ENCODE data around the gene SLIT3. TPM values are rescaled to one million over a fixed set of nuclear protein-coding genes. Genes with fewer than 3 reads are reported as not detected.

Gene SLIT3
- total RNA-seq, 1 experiment from 2014 or later = 0.92 TPM

DNA sequence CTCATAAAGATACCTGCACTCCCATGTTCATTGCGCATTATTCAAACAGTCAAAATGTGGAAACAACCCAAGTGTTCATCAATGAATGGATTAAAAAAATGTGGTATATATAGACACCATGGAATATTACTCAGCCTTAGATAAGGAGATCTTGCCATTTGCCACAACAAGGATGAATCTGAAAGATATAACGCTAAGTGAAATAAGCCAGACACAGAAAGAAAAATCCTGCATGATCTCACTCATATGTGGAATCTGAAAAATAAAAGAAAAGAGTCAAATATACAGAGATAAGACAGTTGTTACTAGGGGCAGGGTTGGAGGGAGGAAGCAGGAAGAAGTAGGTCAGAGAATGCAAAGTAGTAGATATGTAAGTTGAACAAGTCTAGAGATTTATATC, 17.6 kb upstream of the SLIT3 start:
- H2BK12ac ChIP-seq (ENCODE audit: insufficient read length, low read depth, low read length) = no peak overlapping the region
- no peak overlapping the region for H2AFZ ChIP-seq (ENCODE audit: low read length)
- H3K14ac ChIP-seq (ENCODE audit: insufficient read depth, low read length) = no peak overlapping the region
- H4K8ac ChIP-seq (replicated peaks; ENCODE audit: insufficient read length, low read depth, low read length) = no peak overlapping the region
- H3K4me3 Mint-ChIP-seq = no peak overlapping the region
- H2BK120ac ChIP-seq (ENCODE audit: low read depth, low read length, poor library complexity, severe bottlenecking) = no peak overlapping the region
- DNase-seq = no peak
- no peaks in the 10 kb centered on the region for H3K79me1 ChIP-seq (ENCODE audit: insufficient read depth, low read depth, low read length, poor library complexity, severe bottlenecking)
- H2BK15ac ChIP-seq (ENCODE audit: low read depth, low read length) = no peak overlapping the region
- H3K18ac ChIP-seq (ENCODE audit: insufficient read length, low read depth, low read length) = no peak overlapping the region
- H3T11ph ChIP-seq (ENCODE audit: low read length) = no peak overlapping the region
- H2BK5ac ChIP-seq (ENCODE audit: insufficient read length, low read length) = no peak overlapping the region
- H3K36me3 Mint-ChIP-seq (ENCODE audit: insufficient read depth in 1 of 3, low read depth in 3 of 3) = no peaks in the 10 kb centered on the region
- no peaks in the 10 kb centered on the region for H3K79me2 ChIP-seq (ENCODE audit: insufficient read depth, low read length)
- H3K27me3 ChIP-seq (ENCODE audit: insufficient read depth, low read length) = no peaks in the 10 kb centered on the region
- no peaks in the 10 kb centered on the region for H3K9me3 ChIP-seq (ENCODE audit: control insufficient read depth, low read depth, low read length)
- no peak overlapping the region for H4K91ac ChIP-seq (ENCODE audit: insufficient read length, low read depth, low read length)
- no peak overlapping the region for H3K4me2 ChIP-seq (ENCODE audit: insufficient read depth, insufficient read length, low read length)
- no peak overlapping the region for H2AK5ac ChIP-seq (ENCODE audit: insufficient read length, low read length)
- no peak overlapping the region for H3K56ac ChIP-seq (ENCODE audit: insufficient read length, low read depth, low read length)
- H3K4me1 ChIP-seq (ENCODE audit: insufficient read depth, low read length) = no peaks in the 10 kb centered on the region
- no peaks in the 10 kb centered on the region for H4K20me1 ChIP-seq (ENCODE audit: control insufficient read depth, insufficient read depth, insufficient read length)
- peaks cover 10% of the 10 kb centered on the region for H3K27me3 Mint-ChIP-seq (ENCODE audit: low read depth)
- H2BK20ac ChIP-seq (ENCODE audit: low read depth, low read length, poor library complexity, severe bottlenecking) = no peak overlapping the region
- no peaks in the 10 kb centered on the region for H3K4me1 Mint-ChIP-seq
- no peak for TF ChIP-seq CTCF (conservative IDR thresholded peaks at IDR 0.05)
- H3K4ac ChIP-seq (ENCODE audit: low read depth, low read length) = no peak overlapping the region
- H3K23me2 ChIP-seq (ENCODE audit: insufficient read length, low read depth, low read length, poor library complexity, severe bottlenecking) = no peaks in the 10 kb centered on the region
- WGBS (ENCODE audit: extremely low coverage, insufficient read length, low lambda C conversion rate) = no CpG with 5 or more reads among the region's 2 CpGs
- no peak overlapping the region for H3K23ac ChIP-seq (ENCODE audit: insufficient read length, low read depth, low read length)
- H3K27ac ChIP-seq (ENCODE audit: insufficient read length, low read depth, low read length) = no peak overlapping the region
- H3K9me3 Mint-ChIP-seq = no peaks in the 10 kb centered on the region
- no peak overlapping the region for H4K5ac ChIP-seq (ENCODE audit: insufficient read length, low read depth, low read length)
- H3K27ac Mint-ChIP-seq = no peak overlapping the region
- no peak overlapping the region for H3K9ac ChIP-seq (ENCODE audit: extremely low read depth, insufficient read length, low read length)
